Measurements from ENCODE around the gene CTBP1. TPM values are rescaled to one million over a fixed set of nuclear protein-coding genes. Genes with fewer than 3 reads are reported as not detected.

The CTBP1 gene
- polyA plus RNA-seq, 4 donors: 88.6 to 144 (median 132) TPM

DNA sequence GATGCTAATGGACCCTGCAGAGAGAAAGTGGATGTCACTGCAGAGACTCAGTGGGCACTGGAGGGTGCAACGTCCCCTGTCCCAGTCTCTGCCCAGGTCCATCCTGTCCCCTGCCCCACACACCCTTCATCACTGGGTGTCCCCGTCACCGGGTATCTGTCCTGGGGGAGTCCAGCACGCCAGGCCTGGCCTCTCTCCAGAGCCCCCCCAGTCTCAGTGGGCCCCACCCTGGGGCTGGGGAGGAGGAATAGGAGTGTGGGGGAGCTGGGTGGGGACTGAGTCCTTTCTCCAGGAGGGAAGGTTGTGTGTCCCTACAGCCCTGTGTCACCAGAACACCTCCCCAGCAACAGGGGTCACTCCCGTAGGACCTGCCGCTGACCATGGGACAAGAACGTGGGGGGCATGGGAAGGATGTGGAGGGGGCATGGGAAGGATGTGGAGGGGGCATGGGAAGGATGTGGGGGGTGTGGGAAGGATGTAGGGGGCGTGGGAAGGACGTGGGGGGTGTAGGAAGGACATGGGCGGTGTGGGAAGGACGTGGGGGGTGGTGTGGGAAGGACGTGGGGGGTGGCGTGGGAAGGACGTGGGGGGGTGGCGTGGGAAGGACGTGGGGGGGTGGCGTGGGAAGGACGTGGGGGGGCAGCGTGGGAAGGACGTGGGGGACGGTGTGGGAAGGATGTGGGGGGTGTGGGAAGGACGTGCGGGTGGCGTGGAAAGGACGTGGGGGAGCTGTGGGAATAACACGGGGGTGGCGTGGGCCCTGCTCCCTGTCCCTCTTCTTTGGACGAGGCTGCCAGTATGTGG, 55.5 kb downstream of the CTBP1 start:
- peaks cover 0 to 16% (median 6%) of the 10 kb centered on the region in 3 donors for H3K4me1 ChIP-seq (ENCODE audit: control insufficient read depth in 3 of 3, insufficient read depth in 2 of 3, low read depth in 1 of 3, low read length in 2 of 3)
- peak overlapping the region in 2 of 3 donors; percentile 15 to 87 for H3K27ac ChIP-seq (ENCODE audit: low read depth in 1 of 3, low read length in 2 of 3)
- DNase-seq (no peak), FAIRE-seq (no peak)
- peaks cover 0 to 17% (median 0%) of the 10 kb centered on the region in 3 donors for H3K36me3 ChIP-seq (ENCODE audit: control insufficient read depth in 3 of 3, insufficient read depth in 2 of 3, low read depth in 1 of 3, low read length in 3 of 3)
- no peaks in the 10 kb centered on the region for H3K9me3 ChIP-seq (ENCODE audit: control insufficient read depth in 2 of 2, insufficient read depth in 1 of 2, low read depth in 1 of 2, low read length in 1 of 2)
- no peaks in the 10 kb centered on the region for H3K27me3 ChIP-seq (ENCODE audit: control insufficient read depth in 3 of 3, insufficient read depth in 3 of 3, low read length in 3 of 3)
- H3K4me3 ChIP-seq (ENCODE audit: low read depth in 1 of 3, low read length in 3 of 3): no peak overlapping the region
- 43 to 52% (median 52%) methylated on average over 16 to 28 of the region's 28 CpGs for WGBS, 3 donors

DNA sequence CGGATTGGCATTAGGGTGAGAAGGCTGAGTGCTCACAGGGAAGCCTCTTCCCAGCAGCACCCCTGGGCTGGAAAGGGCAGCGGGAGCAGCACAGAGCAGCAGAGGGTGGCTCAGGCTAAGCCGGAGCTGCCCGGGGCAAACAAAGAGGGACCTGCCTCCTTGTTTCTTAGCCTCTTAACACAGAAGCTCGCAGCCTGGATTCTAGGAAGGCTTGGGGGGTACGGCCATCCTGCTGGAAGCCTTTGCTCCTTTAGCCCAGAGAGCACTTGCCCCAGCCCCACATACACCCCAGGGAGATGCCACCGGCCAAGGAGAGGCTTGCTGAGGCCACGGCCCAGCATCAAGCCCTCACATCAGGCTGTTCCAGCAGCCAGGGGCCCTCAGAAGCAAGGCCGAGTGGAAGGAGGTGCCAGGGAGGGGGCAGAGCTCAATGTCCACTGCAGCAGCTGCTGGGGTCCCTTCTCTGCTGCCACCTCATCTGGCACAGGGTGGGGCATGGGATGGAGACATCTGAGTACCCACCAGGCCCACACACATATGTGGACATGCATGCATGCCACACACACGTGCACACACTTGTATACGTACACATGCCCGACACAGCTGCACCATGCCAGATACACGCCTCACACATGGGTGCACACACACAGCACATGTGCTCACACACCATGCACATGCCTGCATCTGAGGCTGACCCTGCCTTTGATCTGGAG, 56.3 kb downstream of the CTBP1 start:
- 42 to 61% (median 49%) methylated on average over 13 of the region's 13 CpGs for WGBS, 3 donors
- DNase-seq (no peak), FAIRE-seq (no peak)
- no peak overlapping the region for H3K4me3 ChIP-seq (ENCODE audit: low read depth in 1 of 3, low read length in 3 of 3)
- H3K9me3 ChIP-seq (ENCODE audit: control insufficient read depth in 2 of 2, insufficient read depth in 1 of 2, low read depth in 1 of 2, low read length in 1 of 2): no peaks in the 10 kb centered on the region
- no peaks in the 10 kb centered on the region for H3K27me3 ChIP-seq (ENCODE audit: control insufficient read depth in 3 of 3, insufficient read depth in 3 of 3, low read length in 3 of 3)
- H3K36me3 ChIP-seq (ENCODE audit: control insufficient read depth in 3 of 3, insufficient read depth in 2 of 3, low read depth in 1 of 3, low read length in 3 of 3): peaks cover 0 to 12% (median 0%) of the 10 kb centered on the region in 3 donors
- peak overlapping the region; percentile 9 to 87 (median 66) for H3K27ac ChIP-seq (ENCODE audit: low read depth in 1 of 3, low read length in 2 of 3)
- H3K4me1 ChIP-seq (ENCODE audit: control insufficient read depth in 3 of 3, insufficient read depth in 2 of 3, low read depth in 1 of 3, low read length in 2 of 3): peaks cover 0 to 16% (median 6%) of the 10 kb centered on the region in 3 donors

DNA sequence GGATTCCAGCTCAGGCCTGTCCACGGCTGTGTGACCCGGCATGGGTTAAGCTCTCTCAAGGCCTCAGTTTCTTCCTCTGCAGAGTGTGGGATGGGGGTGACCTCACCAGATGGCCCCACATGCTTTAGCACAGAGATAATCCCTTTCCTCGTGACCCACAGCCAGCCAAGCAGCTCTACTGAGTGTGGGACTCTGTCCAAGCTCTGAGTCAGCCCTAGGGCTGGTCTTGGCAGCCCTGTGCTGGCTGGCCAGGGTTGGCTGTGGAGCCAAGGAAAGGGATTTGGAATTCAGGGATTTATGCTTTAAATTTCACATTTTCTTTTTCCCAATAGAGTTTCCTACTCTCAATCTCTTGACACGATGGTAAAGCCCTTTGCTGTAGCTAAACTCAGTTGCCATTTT, 56.8 kb downstream of the CTBP1 start:
- peaks cover 0 to 16% (median 6%) of the 10 kb centered on the region in 3 donors for H3K4me1 ChIP-seq (ENCODE audit: control insufficient read depth in 3 of 3, insufficient read depth in 2 of 3, low read depth in 1 of 3, low read length in 2 of 3)

DNA sequence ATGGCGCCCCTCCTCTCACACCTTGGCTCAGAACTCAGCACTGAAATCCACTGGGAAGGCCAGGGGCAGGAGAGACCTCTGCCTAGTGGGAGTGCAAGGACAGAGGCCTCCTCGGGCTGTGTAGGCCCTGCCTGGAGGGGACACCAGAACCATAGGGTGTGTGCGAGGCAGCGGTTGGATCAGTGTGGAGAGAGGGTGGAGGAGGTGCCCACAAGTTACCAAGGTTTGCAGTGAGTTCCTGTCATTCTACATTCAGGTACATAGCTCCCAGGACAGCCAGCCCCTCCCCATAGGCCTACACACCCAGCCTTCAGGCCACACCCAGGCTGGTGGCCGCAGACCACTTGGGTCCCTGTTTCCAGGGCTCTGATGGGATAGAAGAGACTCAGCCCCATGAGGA, 57.3 kb downstream of the CTBP1 start:
- Histone ChIP-seq H3K9me3 (ENCODE audit: control insufficient read depth in 2 of 2, insufficient read depth in 1 of 2, low read depth in 1 of 2, low read length in 1 of 2) (no peaks in the 10 kb centered on the region), H3K4me1 (ENCODE audit: control insufficient read depth in 3 of 3, insufficient read depth in 2 of 3, low read depth in 1 of 3, low read length in 2 of 3) (peaks cover 0 to 16% (median 6%) of the 10 kb centered on the region in 3 donors), H3K27ac (ENCODE audit: low read depth in 1 of 3, low read length in 2 of 3) (peak overlapping the region in 2 of 3 donors; percentile 60 to 87), H3K4me3 (ENCODE audit: low read depth in 1 of 3, low read length in 3 of 3) (no peak overlapping the region), H3K27me3 (ENCODE audit: control insufficient read depth in 3 of 3, insufficient read depth in 3 of 3, low read length in 3 of 3) (no peaks in the 10 kb centered on the region), H3K36me3 (ENCODE audit: control insufficient read depth in 3 of 3, insufficient read depth in 2 of 3, low read depth in 1 of 3, low read length in 3 of 3) (peaks cover 0 to 8% (median 0%) of the 10 kb centered on the region in 3 donors)
- no peak for FAIRE-seq
- WGBS, 3 donors: 39 to 72% (median 70%) methylated on average over 5 of the region's 5 CpGs
- no peak for DNase-seq

More for the DNA sequence above, 56.8 kb downstream of the CTBP1 start:
- FAIRE-seq (no peak), DNase-seq (peak; percentile 61 to 76)
- H3K27ac ChIP-seq (ENCODE audit: low read depth in 1 of 3, low read length in 2 of 3): peak overlapping the region in 2 of 3 donors; percentile 66 to 87
- WGBS, 3 donors: 27 to 47% (median 31%) methylated on average over 4 of the region's 4 CpGs
- H3K4me3 ChIP-seq (ENCODE audit: low read depth in 1 of 3, low read length in 3 of 3): no peak overlapping the region
- H3K36me3 ChIP-seq (ENCODE audit: control insufficient read depth in 3 of 3, insufficient read depth in 2 of 3, low read depth in 1 of 3, low read length in 3 of 3): peaks cover 0 to 12% (median 0%) of the 10 kb centered on the region in 3 donors
- no peaks in the 10 kb centered on the region for H3K27me3 ChIP-seq (ENCODE audit: control insufficient read depth in 3 of 3, insufficient read depth in 3 of 3, low read length in 3 of 3)
- H3K9me3 ChIP-seq (ENCODE audit: control insufficient read depth in 2 of 2, insufficient read depth in 1 of 2, low read depth in 1 of 2, low read length in 1 of 2): no peaks in the 10 kb centered on the region

DNA sequence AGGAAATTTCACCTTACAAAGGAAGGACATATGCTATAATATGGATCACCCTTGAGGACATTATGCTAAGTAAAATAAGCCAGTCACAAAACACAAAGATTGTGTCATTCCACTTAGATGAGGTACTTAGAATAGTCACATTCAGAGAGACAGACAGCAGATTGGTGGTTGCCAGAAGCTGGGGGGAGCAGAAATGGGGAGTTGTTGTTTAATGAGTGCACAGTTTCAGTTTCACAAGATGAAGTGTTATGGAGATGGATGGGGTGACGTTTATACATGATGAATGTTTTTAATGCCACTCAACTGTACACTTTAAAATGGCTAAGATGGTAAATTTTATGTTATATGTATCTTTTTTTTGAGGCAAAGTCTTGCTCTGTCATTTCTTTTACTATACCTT, 61.7 kb downstream of the CTBP1 start:
- H3K4me1 ChIP-seq (ENCODE audit: control insufficient read depth in 3 of 3, insufficient read depth in 2 of 3, low read depth in 1 of 3, low read length in 2 of 3): peaks cover 0 to 5% (median 4%) of the 10 kb centered on the region in 3 donors
- DNase-seq: peak in 1 of 2 donors; percentile 37
- 8 to 18% (median 9%) methylated on average over 1 of the region's 1 CpG for WGBS, 3 donors
- H3K27ac ChIP-seq (ENCODE audit: low read depth in 1 of 3, low read length in 2 of 3): no peak overlapping the region
- H3K4me3 ChIP-seq (ENCODE audit: low read depth in 1 of 3, low read length in 3 of 3): no peak overlapping the region
- H3K9me3 ChIP-seq (ENCODE audit: control insufficient read depth in 2 of 2, insufficient read depth in 1 of 2, low read depth in 1 of 2, low read length in 1 of 2): no peaks in the 10 kb centered on the region
- FAIRE-seq: no peak
- H3K36me3 ChIP-seq (ENCODE audit: control insufficient read depth in 3 of 3, insufficient read depth in 2 of 3, low read depth in 1 of 3, low read length in 3 of 3): no peaks in the 10 kb centered on the region
- H3K27me3 ChIP-seq (ENCODE audit: control insufficient read depth in 3 of 3, insufficient read depth in 3 of 3, low read length in 3 of 3): no peaks in the 10 kb centered on the region

DNA sequence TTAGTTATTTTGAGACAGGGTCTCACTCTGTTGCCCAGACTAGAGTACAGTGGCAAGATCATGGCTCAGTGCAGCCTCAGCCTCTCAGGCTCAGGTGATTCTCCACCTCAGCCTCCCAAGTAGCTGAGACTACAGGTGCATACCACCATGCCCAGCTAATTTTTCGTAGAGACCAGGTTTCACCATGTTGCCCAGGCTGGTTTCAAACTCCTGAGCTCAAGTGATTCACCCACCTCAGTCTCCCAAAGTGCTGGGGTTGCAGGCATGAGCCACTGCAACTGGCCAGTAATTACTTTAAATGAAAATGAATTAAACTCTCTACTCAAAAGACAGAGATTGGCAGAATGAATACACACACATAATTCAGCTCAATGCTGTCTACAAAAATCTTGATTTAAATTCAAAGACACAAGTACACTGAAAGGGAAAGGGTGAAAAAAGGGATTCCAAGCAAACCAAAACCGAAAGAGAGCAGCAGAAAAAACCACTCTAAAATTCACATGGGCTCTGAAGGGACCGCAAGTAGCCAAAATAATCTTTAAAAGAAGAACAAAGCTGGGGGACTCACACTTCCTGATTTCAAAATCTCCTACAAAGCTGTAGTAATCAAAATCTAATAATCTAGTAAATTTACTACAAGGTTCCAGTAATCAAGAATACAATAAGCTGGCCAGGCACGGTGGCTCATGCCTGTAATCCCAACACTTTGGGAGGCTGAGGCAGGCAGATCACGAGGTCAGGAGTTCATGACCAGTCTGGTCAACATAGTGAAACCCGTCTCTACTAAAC, 64.8 kb downstream of the CTBP1 start:
- no peak overlapping the region for H3K4me3 ChIP-seq (ENCODE audit: low read depth in 1 of 3, low read length in 3 of 3)
- H3K36me3 ChIP-seq (ENCODE audit: control insufficient read depth in 3 of 3, insufficient read depth in 2 of 3, low read depth in 1 of 3, low read length in 3 of 3): no peaks in the 10 kb centered on the region
- H3K27me3 ChIP-seq (ENCODE audit: control insufficient read depth in 3 of 3, insufficient read depth in 3 of 3, low read length in 3 of 3): no peaks in the 10 kb centered on the region
- H3K9me3 ChIP-seq (ENCODE audit: control insufficient read depth in 2 of 2, insufficient read depth in 1 of 2, low read depth in 1 of 2, low read length in 1 of 2): peaks cover 0 to 16% of the 10 kb centered on the region in 2 donors
- no peaks in the 10 kb centered on the region for H3K4me1 ChIP-seq (ENCODE audit: control insufficient read depth in 3 of 3, insufficient read depth in 2 of 3, low read depth in 1 of 3, low read length in 2 of 3)
- no peak for DNase-seq
- FAIRE-seq: no peak
- peak overlapping the region in 2 of 3 donors; percentile 41 to 82 for H3K27ac ChIP-seq (ENCODE audit: low read depth in 1 of 3, low read length in 2 of 3)
- 42 to 68% (median 56%) methylated on average over 6 of the region's 6 CpGs for WGBS, 3 donors

DNA sequence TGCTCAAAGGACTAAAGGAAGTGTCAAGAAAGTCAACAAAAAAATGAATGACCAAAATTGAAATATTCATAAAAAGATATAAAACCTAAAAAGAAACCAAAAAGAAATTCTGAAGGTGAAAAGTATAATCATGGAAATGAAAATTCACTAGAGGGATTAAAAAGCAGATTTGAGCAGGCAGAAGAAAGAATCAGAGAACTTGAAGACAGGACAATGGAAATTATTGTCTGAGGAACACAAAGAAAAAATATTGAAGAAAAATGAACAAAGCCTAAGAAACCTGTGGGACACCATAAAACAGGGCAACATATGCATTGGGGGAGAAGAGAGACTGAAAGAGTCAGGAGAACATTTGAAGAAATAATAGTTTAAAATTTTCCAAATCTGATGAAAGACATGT, 66.6 kb downstream of the CTBP1 start:
- DNase-seq (no peak), FAIRE-seq (no peak)
- peaks cover 0 to 5% (median 3%) of the 10 kb centered on the region in 3 donors for H3K4me1 ChIP-seq (ENCODE audit: control insufficient read depth in 3 of 3, insufficient read depth in 2 of 3, low read depth in 1 of 3, low read length in 2 of 3)
- no peak overlapping the region for H3K4me3 ChIP-seq (ENCODE audit: low read depth in 1 of 3, low read length in 3 of 3)
- H3K27me3 ChIP-seq (ENCODE audit: control insufficient read depth in 3 of 3, insufficient read depth in 3 of 3, low read length in 3 of 3): no peaks in the 10 kb centered on the region
- peaks cover 0 to 16% of the 10 kb centered on the region in 2 donors for H3K9me3 ChIP-seq (ENCODE audit: control insufficient read depth in 2 of 2, insufficient read depth in 1 of 2, low read depth in 1 of 2, low read length in 1 of 2)
- no peak overlapping the region for H3K27ac ChIP-seq (ENCODE audit: low read depth in 1 of 3, low read length in 2 of 3)
- no peaks in the 10 kb centered on the region for H3K36me3 ChIP-seq (ENCODE audit: control insufficient read depth in 3 of 3, insufficient read depth in 2 of 3, low read depth in 1 of 3, low read length in 3 of 3)

DNA sequence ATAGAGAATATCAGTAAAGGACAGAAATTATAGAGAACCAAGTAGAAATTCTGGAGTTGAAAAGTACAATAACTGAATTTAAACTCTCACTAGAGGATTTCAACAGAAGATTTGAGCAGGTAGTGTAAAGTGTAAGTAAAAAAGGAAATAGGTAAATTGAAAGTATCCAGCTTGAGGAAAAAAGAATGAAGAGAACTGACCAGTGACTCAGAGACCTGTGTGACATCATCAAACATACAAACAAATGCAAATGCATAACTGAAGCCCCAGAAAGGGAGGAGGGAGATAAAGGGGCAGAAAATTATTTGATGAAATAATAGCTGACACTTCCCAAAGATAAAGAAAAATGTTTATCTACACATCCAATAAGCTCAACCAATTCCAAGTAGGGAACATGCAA, 68.3 kb downstream of the CTBP1 start:
- FAIRE-seq (no peak), DNase-seq (no peak)
- Histone ChIP-seq H3K27me3 (ENCODE audit: control insufficient read depth in 3 of 3, insufficient read depth in 3 of 3, low read length in 3 of 3) (no peaks in the 10 kb centered on the region), H3K27ac (ENCODE audit: low read depth in 1 of 3, low read length in 2 of 3) (no peak overlapping the region), H3K9me3 (ENCODE audit: control insufficient read depth in 2 of 2, insufficient read depth in 1 of 2, low read depth in 1 of 2, low read length in 1 of 2) (peaks cover 0 to 16% of the 10 kb centered on the region in 2 donors), H3K4me1 (ENCODE audit: control insufficient read depth in 3 of 3, insufficient read depth in 2 of 3, low read depth in 1 of 3, low read length in 2 of 3) (peaks cover 0 to 6% (median 4%) of the 10 kb centered on the region in 3 donors), H3K36me3 (ENCODE audit: control insufficient read depth in 3 of 3, insufficient read depth in 2 of 3, low read depth in 1 of 3, low read length in 3 of 3) (no peaks in the 10 kb centered on the region), H3K4me3 (ENCODE audit: low read depth in 1 of 3, low read length in 3 of 3) (no peak overlapping the region)

Data from small intestine (tissue), 7 donors.